ENCODE measurements around the gene SRPK1. TPM values are rescaled to one million over a fixed set of nuclear protein-coding genes. Genes with fewer than 3 reads are reported as not detected.

Gene SRPK1
- total and polyA plus RNA-seq, 2 of the 8 experiments (the other 6 are each of a cell fraction or from before 2014, with no cell fraction given), result 25.7 to 116 TPM

DNA sequence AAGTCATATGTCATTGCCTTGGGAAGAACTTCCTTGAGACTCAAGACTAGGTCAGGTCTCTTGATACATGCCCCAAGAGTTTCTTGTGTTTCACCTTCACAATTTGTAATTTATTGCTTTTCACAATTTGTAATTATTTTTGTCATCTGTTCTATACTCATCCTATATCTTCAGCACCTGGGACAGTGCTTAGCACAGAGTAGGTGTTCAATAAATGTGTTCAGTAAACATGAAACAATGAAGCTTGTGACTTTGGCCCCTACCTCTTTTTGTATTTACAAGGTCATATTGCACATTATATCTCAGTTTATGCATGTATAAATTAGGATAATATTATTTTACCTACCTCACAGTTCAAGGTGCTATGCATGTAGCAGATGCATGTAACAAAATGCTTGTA lies 21.5 kb upstream of the SRPK1 start (continued):
- TF ChIP-seq, protein P1, sequence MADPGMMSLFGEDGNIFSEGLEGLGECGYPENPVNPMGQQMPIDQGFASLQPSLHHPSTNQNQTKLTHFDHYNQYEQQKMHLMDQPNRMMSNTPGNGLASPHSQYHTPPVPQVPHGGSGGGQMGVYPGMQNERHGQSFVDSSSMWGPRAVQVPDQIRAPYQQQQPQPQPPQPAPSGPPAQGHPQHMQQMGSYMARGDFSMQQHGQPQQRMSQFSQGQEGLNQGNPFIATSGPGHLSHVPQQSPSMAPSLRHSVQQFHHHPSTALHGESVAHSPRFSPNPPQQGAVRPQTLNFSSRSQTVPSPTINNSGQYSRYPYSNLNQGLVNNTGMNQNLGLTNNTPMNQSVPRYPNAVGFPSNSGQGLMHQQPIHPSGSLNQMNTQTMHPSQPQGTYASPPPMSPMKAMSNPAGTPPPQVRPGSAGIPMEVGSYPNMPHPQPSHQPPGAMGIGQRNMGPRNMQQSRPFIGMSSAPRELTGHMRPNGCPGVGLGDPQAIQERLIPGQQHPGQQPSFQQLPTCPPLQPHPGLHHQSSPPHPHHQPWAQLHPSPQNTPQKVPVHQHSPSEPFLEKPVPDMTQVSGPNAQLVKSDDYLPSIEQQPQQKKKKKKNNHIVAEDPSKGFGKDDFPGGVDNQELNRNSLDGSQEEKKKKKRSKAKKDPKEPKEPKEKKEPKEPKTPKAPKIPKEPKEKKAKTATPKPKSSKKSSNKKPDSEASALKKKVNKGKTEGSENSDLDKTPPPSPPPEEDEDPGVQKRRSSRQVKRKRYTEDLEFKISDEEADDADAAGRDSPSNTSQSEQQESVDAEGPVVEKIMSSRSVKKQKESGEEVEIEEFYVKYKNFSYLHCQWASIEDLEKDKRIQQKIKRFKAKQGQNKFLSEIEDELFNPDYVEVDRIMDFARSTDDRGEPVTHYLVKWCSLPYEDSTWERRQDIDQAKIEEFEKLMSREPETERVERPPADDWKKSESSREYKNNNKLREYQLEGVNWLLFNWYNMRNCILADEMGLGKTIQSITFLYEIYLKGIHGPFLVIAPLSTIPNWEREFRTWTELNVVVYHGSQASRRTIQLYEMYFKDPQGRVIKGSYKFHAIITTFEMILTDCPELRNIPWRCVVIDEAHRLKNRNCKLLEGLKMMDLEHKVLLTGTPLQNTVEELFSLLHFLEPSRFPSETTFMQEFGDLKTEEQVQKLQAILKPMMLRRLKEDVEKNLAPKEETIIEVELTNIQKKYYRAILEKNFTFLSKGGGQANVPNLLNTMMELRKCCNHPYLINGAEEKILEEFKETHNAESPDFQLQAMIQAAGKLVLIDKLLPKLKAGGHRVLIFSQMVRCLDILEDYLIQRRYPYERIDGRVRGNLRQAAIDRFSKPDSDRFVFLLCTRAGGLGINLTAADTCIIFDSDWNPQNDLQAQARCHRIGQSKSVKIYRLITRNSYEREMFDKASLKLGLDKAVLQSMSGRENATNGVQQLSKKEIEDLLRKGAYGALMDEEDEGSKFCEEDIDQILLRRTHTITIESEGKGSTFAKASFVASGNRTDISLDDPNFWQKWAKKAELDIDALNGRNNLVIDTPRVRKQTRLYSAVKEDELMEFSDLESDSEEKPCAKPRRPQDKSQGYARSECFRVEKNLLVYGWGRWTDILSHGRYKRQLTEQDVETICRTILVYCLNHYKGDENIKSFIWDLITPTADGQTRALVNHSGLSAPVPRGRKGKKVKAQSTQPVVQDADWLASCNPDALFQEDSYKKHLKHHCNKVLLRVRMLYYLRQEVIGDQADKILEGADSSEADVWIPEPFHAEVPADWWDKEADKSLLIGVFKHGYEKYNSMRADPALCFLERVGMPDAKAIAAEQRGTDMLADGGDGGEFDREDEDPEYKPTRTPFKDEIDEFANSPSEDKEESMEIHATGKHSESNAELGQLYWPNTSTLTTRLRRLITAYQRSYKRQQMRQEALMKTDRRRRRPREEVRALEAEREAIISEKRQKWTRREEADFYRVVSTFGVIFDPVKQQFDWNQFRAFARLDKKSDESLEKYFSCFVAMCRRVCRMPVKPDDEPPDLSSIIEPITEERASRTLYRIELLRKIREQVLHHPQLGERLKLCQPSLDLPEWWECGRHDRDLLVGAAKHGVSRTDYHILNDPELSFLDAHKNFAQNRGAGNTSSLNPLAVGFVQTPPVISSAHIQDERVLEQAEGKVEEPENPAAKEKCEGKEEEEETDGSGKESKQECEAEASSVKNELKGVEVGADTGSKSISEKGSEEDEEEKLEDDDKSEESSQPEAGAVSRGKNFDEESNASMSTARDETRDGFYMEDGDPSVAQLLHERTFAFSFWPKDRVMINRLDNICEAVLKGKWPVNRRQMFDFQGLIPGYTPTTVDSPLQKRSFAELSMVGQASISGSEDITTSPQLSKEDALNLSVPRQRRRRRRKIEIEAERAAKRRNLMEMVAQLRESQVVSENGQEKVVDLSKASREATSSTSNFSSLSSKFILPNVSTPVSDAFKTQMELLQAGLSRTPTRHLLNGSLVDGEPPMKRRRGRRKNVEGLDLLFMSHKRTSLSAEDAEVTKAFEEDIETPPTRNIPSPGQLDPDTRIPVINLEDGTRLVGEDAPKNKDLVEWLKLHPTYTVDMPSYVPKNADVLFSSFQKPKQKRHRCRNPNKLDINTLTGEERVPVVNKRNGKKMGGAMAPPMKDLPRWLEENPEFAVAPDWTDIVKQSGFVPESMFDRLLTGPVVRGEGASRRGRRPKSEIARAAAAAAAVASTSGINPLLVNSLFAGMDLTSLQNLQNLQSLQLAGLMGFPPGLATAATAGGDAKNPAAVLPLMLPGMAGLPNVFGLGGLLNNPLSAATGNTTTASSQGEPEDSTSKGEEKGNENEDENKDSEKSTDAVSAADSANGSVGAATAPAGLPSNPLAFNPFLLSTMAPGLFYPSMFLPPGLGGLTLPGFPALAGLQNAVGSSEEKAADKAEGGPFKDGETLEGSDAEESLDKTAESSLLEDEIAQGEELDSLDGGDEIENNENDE (IDR thresholded peaks at IDR 0.05; ENCODE audit: insufficient replicate concordance, low read length), result no peak
- TF ChIP-seq SIX5 (IDR thresholded peaks at IDR 0.05; ENCODE audit: low read depth, low read length) (no peak), TEAD4 (IDR thresholded peaks at IDR 0.05; ENCODE audit: low read depth, low read length) (no peak), JUN (IDR thresholded peaks at IDR 0.05; ENCODE audit: low read depth, low read length) (no peak), NRF1 (IDR thresholded peaks at IDR 0.05; ENCODE audit: low read depth, low read length) (no peak), RFX5 (IDR thresholded peaks at IDR 0.05; ENCODE audit: borderline replicate concordance, low read depth, low read length) (no peak), EGR1 (IDR thresholded peaks at IDR 0.05; ENCODE audit: borderline replicate concordance, low read depth, low read length) (no peak), CBX5 (IDR thresholded peaks at IDR 0.05; ENCODE audit: low read depth, low read length) (no peak), TBP (IDR thresholded peaks at IDR 0.05; ENCODE audit: low read depth, low read length) (no peak), MAFK (IDR thresholded peaks at IDR 0.05; ENCODE audit: low read depth, low read length) (no peak), SRF (IDR thresholded peaks at IDR 0.05; ENCODE audit: low read depth, low read length) (no peak), SUZ12 (IDR thresholded peaks at IDR 0.05; ENCODE audit: low read length) (no peak), RNF2 (IDR thresholded peaks at IDR 0.05; ENCODE audit: borderline replicate concordance, low read depth, low read length, missing control alignments, poor library complexity, severe bottlenecking) (no peak)
